HT1080 (cell line): ENCODE results near the gene C2CD4D. TPM values are rescaled to one million over a fixed set of nuclear protein-coding genes. Genes with fewer than 3 reads are reported as not detected.

Experiments
- DNase-seq: peaks from one replicate; pipeline ENCODE4 v3.0.0-alpha.2; 2015; ENCODE audit warnings: low read depth
- total RNA-seq: library from RNA; depleted of rRNA; stranded (reverse); fragments of >200 nt; shearing (Covaris generic); gene quantifications from 2 replicates; pipeline ENCODE4 v1.2.3, GENCODE V29; 2014

Gene C2CD4D
- total RNA-seq, 1 experiment from 2014 or later, result not detected

- no peak for DNase-seq
These were observed 5.4 kb downstream of the C2CD4D start for GRCh38 chr1:151834239-151834638.

GRCh38 chr1:151833172-151833900, 6.3 kb downstream of the C2CD4D start:
- no peak for DNase-seq

DNA sequence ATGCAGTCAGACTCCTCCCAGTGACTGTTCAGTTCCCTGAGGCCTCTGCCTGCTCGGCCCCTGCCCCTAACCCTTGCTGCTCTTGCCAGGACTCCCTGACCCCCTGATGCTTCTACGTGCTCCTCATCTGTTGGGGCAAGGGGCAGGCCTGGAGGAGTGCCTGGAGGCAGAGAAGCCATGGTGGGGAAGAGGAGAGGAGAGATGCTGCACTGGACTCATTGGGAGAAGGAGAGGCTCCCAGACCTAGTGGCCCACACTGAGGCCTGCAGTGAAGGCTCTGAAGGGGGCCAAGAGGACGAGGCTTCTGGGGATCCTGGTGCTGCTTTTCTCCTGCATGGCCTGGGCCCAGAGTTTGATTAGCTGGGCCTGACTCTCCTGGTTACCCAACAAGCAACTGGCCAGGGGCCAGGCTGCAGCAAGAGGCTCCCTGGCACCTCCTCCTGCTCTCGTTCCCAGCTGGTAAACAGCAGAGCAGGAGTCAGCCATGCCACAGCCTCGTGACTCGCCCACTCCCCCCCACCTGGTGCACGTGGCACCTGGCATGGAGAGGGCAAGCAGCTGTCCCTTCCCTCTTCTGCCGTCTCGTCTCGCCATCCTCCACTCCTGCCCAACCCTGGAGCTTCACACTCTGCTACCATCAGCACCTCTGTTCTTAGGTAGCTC, 7.2 kb downstream of the C2CD4D start:
- peak; percentile 26 for DNase-seq

DNA sequence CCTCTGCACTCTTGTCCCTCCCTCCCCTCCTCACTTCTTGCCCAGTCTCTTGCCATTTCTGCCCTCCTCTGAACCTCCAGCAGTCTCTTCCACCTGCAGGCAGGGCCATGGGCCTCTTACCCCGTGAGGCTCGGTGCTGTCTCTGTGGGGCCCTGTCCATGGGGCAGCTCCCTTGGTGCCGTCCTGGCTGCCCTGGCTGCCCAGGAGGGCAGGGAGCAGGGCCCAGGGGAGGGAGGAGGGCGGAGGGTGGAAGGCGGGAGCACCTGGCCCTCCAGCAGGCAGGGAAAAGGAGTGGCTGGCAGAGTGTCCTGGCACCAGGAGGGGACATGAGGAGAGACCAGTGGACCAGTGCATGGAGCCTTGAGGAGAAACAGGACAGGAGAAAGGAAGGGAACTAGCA, 8.0 kb downstream of the C2CD4D start, which contains the start of gene RORC:
TSS of gene RORC (minus strand) at position 198 of the 400 bp plus-strand sequence. CDS start at position 160, 38 bp downstream.
- DNase-seq, result no peak

GRCh38 chr1:151831256-151831591, 8.4 kb downstream of the C2CD4D start:
- no peak for DNase-seq

GRCh38 chr1:151830055-151830454, 9.6 kb downstream of the C2CD4D start:
- DNase-seq, result no peak

DNA sequence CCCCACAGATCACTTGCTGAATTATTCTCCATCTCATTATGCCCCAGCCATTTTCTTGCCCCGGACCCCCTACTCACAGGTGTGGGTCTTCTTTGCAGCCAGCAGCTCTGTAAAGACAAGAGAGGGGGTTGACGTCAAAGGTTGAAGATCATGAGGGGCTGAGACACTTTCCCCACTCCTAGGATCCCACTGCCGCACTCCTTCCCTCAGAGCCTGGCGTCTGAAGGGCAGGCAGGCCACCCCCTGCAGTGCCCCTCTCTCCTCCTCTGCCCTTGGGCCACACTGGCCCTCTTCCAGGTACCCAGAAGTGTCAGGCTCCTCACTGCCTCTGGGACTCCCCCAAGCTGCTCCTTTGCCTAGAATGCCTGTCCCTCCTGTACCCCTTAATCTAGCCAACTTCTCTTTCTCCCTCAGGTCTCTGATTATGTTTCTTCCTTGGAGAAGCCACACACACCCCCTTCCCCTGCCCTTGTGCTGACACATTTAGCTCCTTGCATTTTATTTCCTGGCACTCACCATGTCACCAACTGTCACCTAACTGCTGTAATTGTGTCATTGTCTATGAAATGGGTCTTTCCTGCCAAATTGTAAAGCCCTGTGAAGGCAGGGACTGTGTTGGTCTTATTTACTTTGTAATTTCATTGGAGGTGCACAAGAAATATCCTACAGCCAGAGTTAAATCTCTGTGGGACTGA, 10.1 kb downstream of the C2CD4D start:
- no peak for DNase-seq

GRCh38 chr1:151828921-151829320, 10.7 kb downstream of the C2CD4D start:
- peak; percentile 82 for DNase-seq

- DNase-seq, result no peak
These were observed 11.8 kb downstream of the C2CD4D start for GRCh38 chr1:151827853-151828252.

- DNase-seq, result no peak
These were observed 13.6 kb downstream of the C2CD4D start for GRCh38 chr1:151825751-151826660.

DNA sequence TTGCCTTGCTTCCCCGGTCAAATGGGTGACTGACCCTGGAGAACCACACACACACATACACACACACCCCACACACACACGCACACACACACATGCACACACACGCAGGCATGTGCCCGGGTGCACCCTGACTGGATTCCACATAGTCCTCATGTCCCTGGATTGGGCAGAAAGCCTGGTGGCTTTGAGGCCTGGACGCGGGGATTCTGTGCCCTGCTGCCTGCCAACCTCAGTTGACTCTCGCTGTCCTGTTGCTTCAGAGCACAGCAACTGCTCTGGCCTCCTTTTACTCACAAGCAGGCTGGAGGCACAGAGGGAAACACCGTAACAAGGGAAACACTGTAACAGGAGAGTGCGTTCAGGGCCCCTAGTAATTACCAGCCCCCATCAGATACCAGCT, 14.4 kb downstream of the C2CD4D start:
- no peak for DNase-seq

DNA sequence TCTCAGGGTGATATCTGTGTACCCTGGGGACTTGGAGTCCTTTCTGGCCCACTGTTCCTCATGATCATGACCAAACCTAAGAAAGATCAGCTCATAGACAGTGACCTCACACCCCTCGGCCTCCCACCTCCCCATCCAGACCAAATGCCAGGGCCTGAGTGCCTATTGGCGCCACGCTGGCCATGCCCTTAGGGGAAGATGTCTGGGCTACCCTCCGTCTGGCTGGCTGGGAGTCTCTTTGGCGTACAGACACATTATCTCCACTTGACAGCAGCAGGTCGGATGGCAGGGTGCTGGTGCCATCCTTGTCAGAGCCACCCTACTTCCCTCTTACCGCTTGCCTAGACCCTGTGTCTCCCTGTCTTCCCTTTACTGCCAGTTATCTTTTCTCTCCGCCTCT, 16.4 kb downstream of the C2CD4D start:
- DNase-seq, result no peak

DNA sequence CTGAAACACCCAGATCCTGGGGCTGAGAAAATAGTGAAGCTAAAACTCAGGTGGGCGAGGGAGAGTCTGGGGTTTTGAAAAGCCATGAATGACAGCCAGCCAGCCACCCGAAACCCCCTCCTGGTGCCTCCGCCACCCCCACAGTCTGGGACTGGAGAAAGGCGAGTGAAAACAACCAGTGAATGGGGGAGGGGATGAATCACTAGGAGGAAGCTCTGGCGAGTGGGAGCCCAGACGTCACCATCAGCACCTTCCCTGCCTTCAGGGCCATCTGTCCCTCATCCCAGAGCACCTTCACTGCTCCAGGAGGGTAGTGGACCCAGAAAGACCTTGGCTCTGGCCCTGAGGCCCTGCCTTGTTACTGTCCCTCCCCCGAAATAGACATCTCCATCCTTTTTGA, 17.2 kb downstream of the C2CD4D start:
- DNase-seq, result no peak

- no peak for DNase-seq
These were observed 18.7 kb downstream of the C2CD4D start for GRCh38 chr1:151820940-151821339.

DNA sequence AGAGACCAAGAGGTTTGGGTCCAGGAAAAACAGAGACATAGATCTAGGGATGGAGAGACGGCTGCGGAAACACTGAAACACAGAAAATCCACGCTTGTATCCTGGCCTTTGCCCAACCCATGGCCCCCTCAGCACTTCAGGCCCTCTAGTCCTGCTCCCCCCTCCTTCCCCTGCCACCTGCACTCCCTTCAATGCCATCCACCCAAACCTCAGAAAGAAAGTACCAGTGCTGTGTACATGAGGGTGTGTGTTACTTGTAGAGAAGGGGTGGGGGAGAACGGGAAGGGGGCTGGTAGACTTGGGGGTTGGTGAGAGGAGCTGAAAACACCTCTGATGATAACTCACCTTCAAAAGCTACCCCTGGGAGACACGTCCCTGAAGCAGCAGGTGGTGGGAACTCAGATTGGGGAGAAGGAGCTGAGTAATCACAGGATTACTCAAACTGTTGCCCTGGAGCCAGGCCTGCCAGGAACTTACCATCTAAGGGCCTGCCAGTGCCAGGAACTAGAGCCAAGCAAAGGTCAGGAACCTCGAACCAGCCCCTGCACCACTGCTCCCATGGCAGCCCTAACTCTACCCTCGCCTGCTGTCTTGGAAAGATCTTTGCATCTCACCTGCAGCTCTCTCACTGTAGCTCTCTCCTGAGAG, 19.5 kb downstream of the C2CD4D start:
- peak; percentile 10 for DNase-seq

DNA sequence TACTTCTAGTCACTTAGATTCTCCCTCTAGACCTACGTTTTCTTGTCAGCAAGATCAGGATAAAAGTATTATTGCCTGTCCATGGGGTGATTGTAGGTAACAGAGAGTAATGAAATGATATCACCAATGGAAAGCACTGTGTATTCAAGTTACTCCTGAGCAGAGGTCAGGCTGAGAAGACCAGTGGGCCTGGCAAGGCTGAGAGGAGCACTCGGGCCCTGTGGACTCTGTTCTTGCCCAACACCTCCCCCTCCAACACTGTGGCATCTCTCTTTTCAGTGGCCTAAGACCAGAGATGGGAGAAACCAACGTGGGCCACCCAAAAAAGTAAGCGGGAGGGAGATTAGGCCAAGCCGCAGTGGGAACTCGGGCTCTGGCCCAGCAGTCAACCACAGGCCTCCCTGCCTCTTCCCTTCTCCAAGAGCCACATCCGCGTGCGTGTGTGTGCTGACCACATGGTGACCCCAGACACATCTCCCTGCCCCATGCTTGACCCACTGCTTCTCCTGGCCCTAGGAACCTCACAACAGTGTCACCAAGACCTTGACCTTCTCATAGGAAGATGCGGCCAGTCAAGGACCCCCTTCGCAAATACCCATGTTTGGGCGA, 20.3 kb downstream of the C2CD4D start:
- no peak for DNase-seq

GRCh38 chr1:151817353-151817730, 22.3 kb downstream of the C2CD4D start:
- no peak for DNase-seq

DNA sequence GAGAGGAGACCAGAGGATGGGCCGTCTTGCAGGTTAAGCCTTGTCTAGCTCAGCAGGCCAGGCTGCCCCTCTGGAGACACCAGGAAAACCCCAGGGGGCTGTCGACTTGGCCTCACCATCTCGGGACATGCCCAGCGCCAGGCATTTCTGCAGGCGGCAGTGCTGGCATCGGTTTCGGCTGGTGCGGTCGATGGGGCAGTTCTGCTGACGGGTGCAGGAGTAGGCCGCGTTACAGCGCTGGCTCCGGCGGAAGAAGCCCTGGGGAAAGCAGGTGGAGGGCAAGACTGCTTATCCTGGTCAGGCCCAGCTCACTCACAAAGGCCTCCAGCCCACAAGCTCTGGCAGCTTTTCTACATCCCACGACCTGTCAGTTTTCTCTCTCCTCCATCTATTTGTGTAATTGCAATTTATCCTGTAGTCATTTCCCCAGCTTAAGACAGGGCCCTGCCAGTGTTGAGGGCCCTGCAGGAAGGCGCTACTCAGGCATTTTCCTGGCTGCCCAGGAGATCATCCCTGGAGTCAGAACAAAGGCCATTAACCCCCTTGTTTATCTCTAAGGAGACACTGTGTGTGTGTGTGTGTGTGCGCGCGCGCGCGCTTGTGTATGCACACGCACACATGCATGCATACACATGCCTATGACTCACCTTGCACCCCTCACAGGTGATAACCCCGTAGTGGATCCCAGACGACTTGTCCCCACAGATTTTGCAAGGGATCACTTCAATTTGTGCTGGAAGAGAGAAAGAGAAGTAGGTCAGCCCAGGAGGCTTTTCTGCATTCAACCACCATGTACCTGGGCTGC, 22.9 kb downstream of the C2CD4D start:
- no peak for DNase-seq

DNA sequence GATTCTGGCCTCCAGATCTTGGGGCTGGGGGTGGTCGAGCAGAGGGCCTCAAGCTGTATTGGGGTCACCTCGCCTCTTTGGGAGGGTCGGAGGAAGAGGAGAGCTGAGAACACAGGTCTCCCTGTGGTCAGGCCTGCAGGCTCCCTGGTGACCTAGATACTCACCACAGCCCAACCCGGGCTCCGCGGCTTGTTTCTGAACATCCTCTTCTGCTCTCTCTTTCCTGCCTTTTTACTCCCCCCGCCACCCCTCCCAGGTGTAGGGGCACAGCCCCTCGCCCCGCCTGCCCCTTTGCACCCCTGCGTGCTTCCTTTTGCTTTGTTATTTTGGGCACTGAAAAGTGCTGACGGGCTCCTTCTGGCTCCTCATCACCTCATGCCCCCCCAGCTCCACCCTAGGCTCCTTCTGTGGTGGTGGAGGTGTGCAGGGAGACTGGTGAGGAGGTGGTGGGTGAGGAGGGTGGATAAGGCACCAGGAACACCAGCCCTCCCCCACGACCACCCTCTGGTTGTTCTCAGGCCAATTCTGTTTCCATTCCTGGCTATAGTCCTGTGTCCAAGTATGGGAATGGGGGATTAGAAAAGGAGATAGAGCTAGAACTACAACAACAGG, 23.8 kb downstream of the C2CD4D start:
- no peak for DNase-seq
